VCaP (cell line): ENCODE data around the gene TIGD1.
A peak's percentile ranks its signal among the peaks of the same experiment; 100 is the strongest.

Experiments used
- H3K27ac ChIP-seq: fragments of 450-650 bp; 2 replicates; pipeline ENCODE4 v1.5.1; 2017
- TF ChIP-seq, protein P1 (sequence below): fragments of 450-650 bp; conservative IDR thresholded peaks from 2 replicates; pipeline ENCODE4 v1.5.1; 2017; ENCODE audit warnings: mild to moderate bottlenecking, moderate library complexity

TIGD1 gene

DNA sequence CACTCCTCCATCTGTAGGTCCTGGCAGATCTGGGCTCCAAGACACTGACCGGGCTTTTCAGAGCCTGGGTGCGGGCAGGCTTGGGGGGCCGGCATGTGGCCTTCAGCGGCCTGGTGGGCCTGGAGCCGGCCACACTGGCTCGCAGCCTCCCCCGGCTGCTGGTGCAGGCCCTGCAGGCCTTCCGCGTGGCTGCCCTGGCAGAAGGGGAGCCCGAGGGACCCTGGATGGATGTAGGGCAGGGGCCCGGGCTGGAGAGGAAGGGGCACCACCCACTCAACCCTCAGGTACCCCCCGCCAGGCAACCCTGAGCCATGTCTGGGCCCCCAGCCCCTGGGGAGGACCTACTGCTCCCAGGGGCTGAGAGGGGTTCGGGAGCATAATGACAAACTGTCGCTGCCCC lies 25.2 kb downstream of the TIGD1 start:
- no peak overlapping the region for H3K27ac ChIP-seq
- TF ChIP-seq, protein P1, sequence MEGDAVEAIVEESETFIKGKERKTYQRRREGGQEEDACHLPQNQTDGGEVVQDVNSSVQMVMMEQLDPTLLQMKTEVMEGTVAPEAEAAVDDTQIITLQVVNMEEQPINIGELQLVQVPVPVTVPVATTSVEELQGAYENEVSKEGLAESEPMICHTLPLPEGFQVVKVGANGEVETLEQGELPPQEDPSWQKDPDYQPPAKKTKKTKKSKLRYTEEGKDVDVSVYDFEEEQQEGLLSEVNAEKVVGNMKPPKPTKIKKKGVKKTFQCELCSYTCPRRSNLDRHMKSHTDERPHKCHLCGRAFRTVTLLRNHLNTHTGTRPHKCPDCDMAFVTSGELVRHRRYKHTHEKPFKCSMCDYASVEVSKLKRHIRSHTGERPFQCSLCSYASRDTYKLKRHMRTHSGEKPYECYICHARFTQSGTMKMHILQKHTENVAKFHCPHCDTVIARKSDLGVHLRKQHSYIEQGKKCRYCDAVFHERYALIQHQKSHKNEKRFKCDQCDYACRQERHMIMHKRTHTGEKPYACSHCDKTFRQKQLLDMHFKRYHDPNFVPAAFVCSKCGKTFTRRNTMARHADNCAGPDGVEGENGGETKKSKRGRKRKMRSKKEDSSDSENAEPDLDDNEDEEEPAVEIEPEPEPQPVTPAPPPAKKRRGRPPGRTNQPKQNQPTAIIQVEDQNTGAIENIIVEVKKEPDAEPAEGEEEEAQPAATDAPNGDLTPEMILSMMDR: no peak

DNA sequence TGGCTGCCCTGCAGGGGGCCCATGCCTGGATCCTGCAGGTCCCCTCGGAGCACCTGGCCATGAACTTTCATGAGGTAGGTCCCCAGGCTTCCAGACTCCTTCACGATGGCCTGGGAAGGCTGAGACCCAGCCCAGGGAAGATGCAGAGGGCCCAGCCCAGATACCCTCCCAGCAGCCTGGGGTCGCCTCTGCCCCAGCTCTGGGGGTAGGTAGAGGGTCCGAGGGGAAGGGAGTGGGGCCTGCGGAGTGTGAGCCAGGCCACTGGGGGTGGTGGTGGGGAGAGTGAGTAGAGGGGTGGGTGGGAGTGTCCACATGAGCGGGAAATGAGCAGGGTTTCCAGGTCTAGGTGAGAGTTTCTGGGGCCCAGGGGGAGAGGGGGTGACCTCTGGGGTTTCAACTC lies 25.6 kb downstream of the TIGD1 start:
- H3K27ac ChIP-seq: no peak overlapping the region
- TF ChIP-seq, protein P1: no peak

DNA sequence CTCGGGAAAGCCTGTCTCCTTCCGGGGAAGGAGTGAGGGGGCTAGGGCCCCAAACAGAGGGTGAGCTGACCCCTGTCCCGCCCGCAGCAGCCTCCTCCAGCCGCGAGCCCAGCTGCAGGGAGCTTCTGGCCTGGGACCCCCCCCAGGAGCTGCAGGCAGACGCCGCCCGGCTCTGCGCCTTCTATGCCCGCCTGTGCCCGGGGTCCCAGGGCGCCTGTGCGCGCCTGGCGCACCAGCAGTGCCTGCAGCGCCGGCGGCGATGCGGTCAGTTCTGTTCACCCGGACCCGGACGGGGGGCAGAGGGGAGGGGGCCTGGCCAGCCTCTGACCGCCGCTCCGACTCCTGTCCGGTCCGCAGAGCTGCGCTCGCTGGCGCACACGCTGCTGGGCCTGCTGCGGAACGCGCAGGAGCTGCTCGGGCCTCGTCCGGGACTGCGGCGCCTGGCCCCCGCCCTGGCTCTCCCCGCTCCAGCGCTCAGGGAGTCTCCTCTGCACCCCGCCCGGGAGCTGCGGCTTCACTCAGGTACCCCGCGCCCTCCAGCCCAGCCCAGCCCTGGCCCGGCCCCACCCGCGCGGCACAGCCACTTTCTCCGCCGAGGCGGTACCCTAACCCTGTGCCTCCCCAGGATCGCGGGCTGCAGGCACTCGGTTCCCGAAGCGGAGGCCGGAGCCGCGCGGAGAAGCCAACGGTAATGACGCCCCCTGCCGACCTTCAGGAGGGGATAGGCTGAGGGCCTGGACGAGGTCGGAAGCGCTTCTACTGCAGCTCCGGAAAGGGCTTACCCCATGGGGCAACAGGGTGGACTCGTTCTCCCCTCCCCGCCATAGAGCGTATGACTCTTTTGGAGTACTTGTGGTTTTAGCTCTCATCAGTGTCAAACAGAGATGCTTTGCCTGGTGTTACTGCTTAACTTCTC lies 26.4 kb downstream of the TIGD1 start:
- TF ChIP-seq, protein P1: peak; percentile 44
- no peak overlapping the region for H3K27ac ChIP-seq

DNA sequence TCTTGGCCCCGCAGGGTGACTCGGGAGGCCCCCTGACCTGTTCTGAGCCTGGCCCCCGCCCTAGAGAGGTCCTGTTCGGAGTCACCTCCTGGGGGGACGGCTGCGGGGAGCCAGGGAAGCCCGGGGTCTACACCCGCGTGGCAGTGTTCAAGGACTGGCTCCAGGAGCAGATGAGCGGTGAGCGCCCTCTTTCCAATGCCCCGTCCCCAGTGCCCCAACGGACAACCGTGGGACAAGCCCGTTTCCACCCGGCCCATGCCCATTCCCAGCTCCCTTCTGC lies 27.0 kb downstream of the TIGD1 start:
- TF ChIP-seq, protein P1: no peak

DNA sequence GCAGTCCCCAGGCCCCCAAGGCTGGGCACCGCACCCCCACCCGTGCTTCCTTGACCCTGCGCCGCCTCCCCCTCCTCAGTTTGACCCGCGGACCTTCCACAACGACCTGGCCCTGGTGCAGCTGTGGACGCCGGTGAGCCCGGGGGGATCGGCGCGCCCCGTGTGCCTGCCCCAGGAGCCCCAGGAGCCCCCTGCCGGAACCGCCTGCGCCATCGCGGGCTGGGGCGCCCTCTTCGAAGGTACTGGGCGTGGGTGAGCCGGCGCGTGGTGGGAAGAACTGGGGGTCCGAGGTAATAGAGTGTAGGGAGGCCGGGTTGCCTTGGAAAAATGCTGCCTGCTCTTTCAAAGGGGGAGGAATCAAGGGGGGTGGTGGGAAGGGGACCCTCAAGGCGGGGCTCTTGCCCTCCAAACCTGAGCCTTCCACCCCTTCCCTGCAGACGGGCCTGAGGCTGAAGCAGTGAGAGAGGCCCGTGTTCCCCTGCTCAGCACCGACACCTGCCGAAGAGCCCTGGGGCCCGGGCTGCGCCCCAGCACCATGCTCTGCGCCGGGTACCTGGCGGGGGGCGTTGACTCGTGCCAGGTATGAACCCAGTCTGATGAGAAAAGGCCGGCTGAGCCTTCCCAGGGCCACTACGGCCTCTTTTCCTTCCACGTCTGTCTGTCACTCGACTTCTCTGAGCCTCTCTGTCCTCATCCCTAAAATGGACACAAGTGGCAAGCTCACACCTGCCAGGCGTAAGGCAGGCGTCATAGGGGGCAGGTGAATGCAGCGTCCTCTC lies 27.5 kb downstream of the TIGD1 start:
- H3K27ac ChIP-seq: no peak overlapping the region
- TF ChIP-seq, protein P1: no peak

More for the DNA sequence above, 27.0 kb downstream of the TIGD1 start:
- no peak overlapping the region for H3K27ac ChIP-seq

DNA sequence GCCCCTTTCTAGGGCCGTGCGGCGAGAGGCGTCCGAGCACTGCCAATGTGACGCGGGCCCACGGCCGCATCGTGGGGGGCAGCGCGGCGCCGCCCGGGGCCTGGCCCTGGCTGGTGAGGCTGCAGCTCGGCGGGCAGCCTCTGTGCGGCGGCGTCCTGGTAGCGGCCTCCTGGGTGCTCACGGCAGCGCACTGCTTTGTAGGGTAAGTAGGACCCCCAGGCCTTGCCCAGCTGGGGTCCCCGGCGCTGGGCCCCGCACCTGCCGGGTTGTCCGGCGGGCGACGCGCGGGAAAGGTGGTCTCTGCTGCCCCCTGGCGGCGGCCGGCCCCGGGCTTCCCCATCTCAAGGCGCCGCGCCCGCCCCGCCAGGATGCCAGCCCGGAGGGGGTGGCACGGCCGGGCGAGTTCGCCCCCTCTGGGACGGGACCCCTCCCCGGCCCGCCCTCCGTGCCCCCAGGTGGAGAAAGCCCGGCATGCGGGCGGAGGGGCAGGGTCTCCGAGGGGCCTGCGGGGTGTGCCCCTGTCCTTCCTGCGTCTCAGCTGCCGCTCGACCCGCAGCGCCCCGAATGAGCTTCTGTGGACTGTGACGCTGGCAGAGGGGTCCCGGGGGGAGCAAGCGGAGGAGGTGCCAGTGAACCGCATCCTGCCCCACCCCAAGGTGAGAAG lies 28.3 kb downstream of the TIGD1 start:
- TF ChIP-seq, protein P1: peak; percentile 92
- no peak overlapping the region for H3K27ac ChIP-seq

DNA sequence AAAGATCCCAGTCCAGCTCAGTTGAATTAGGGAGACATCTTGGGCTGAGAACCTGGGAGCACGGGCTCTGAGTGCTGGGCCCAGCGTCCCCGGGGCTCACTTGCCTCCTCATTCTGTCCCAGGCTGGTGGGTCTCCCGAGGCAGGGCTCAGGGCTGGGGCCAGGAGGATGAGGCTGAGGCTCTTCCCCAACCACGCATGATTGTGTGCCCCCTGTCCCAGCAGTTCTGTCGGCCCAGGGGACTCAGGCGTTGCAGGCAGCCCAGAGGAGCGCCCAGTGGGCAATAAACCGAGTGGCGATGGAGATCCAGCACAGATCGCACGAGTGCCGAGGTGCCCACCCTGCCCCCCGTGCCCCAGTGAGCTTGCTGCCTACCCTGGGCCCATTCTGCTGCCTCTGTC lies 29.3 kb downstream of the TIGD1 start:
- H3K27ac ChIP-seq: no peak overlapping the region
- TF ChIP-seq, protein P1: no peak
